Testis (tissue), 2 donors: ENCODE results near the gene KRTDAP.

Experiments
- CTCF ChIP-seq, 3 experiments: fragments of 450-650 bp in 2 of 3; fragments of 200-600 bp in 1 of 3; sonication (generic) in 1 of 3; IDR thresholded peaks; one replicate each; pipeline ENCODE4 v1.5.1; 2016 to 2019; ENCODE audit warnings: antibody characterized with exemption in 3 of 3, mild to moderate bottlenecking in 2 of 3, moderate library complexity in 1 of 3
- POLR2A ChIP-seq: fragments of 450-650 bp; IDR thresholded peaks from one replicate; pipeline ENCODE4 v1.6.1; 2017; ENCODE audit warnings: antibody characterized with exemption, mild to moderate bottlenecking, moderate library complexity

GRCh38 chr19:35488677-35489076 lies 1.6 kb downstream of the KRTDAP start:
- TF ChIP-seq CTCF (IDR thresholded peaks at IDR 0.05) (no peak), POLR2A (no peak)
